Gastroesophageal sphincter (tissue), 4 donors: ENCODE results near the gene CGB1. TPM values are rescaled to one million over a fixed set of nuclear protein-coding genes. Genes with fewer than 3 reads are reported as not detected.
"Not testable (repeated sequence)": the region's sequence is repeated elsewhere in the genome, so short reads cannot be mapped to it uniquely, and the experiment has no call there.

ENCODE experiments used
- ATAC-seq: fragments of 150-250 bp; one replicate; pipeline ENCODE4 v1.9.1; 2016; ENCODE audit warnings: mild to moderate bottlenecking, moderate library complexity
- H3K27ac ChIP-seq, 4 donors: fragments of 200-600 bp; sonication (generic) in 3 of 4; 1 replicate in 3 of 4; 2 replicates in 1 of 4; pipeline ENCODE4 v1.5.1; 2016 to 2019
- H3K27me3 ChIP-seq: fragments of 200-600 bp; sonication (generic); one replicate; pipeline ENCODE4 v1.5.1; 2019
- H3K36me3 ChIP-seq, 2 donors: fragments of 200-600 bp; sonication (generic); one replicate each; pipeline ENCODE4 v1.5.1; 2019; ENCODE audit warnings: control low read depth in 1 of 2
- H3K4me1 ChIP-seq, 3 donors: fragments of 200-600 bp; sonication (generic); 1 replicate in 2 of 3; 2 replicates in 1 of 3; pipeline ENCODE4 v1.5.1; 2016 to 2019; ENCODE audit warnings: control low read depth in 2 of 3
- H3K4me3 ChIP-seq, 2 donors: fragments of 200-600 bp; sonication (generic); one replicate each; pipeline ENCODE4 v1.5.1; 2019; ENCODE audit warnings: mild to moderate bottlenecking in 1 of 2, moderate library complexity in 1 of 2
- H3K9me3 ChIP-seq, 3 donors: fragments of 200-600 bp; sonication (generic); one replicate each; pipeline ENCODE4 v1.5.1; 2017 to 2019; ENCODE audit warnings: control low read depth in 2 of 3
- EP300 ChIP-seq: sonication (generic); formaldehyde crosslinking; IDR thresholded peaks from one replicate; pipeline ENCODE4 v1.6.1; 2017; ENCODE audit warnings: antibody characterized with exemption, mild to moderate bottlenecking
- POLR2A ChIP-seq, 2 donors: fragments of 450-650 bp; IDR thresholded peaks; one replicate each; pipeline ENCODE4 v1.6.1; 2017; ENCODE audit warnings: antibody characterized with exemption in 2 of 2, mild to moderate bottlenecking in 2 of 2, moderate library complexity in 1 of 2
- POLR2AphosphoS5 ChIP-seq: sonication (generic); formaldehyde crosslinking; IDR thresholded peaks from one replicate; pipeline ENCODE4 v1.6.1; 2017; ENCODE audit warnings: antibody characterized with exemption
- WGBS, 2 donors: methylation state at CpG; one replicate each; pipeline ENCODE4 v1.1.5; 2018; ENCODE audit warnings: low coverage in 1 of 2; 5-methylcytosine and 5-hydroxymethylcytosine counted together
- total RNA-seq, 4 donors: library from RNA; depleted of rRNA; stranded (reverse); fragments of >200 nt; gene quantifications; one replicate each; pipeline ENCODE4 v1.1.0, GENCODE V29; 2016
- TF ChIP-seq, protein P1 (sequence below), 4 experiments: fragments of 200-600 bp in 2 of 4; fragments of 450-650 bp in 2 of 4; sonication (generic) in 1 of 4; IDR thresholded peaks; one replicate each; pipeline ENCODE4 v1.5.1; 2017 to 2019; ENCODE audit warnings: antibody characterized with exemption in 4 of 4, mild to moderate bottlenecking in 2 of 4, moderate library complexity in 2 of 4

CGB1 gene
- total RNA-seq, 4 donors from 2014 or later = not detected

DNA sequence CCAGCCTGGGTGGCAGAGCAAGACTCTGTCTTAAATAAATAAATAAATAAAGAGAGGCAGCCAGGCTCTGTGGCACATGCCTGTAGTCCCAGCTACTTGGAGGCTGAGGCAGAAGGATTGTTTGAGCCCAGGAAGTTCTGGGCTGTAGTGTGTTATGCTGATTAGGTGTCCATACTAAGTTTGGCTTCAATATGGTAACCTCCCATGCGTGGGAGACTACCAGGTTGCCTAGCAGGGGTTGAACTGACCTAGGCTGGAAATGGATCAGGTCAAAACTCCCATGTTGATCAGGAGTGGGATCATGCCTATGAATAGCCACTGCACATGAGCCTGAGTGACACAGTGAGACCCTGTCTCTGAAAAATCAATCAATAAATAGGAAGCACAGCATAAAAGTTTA, 44.6 kb upstream of the CGB1 start:
- 83% methylated on average over 1 of the region's 1 CpG; no CpG with 5 or more reads in 1 of the 2 donors for WGBS, 2 donors
- no peak for TF ChIP-seq EP300
- no peak for TF ChIP-seq POLR2A (IDR thresholded peaks at IDR 0.05)
- TF ChIP-seq POLR2AphosphoS5 = no peak
- TF ChIP-seq, protein P1, sequence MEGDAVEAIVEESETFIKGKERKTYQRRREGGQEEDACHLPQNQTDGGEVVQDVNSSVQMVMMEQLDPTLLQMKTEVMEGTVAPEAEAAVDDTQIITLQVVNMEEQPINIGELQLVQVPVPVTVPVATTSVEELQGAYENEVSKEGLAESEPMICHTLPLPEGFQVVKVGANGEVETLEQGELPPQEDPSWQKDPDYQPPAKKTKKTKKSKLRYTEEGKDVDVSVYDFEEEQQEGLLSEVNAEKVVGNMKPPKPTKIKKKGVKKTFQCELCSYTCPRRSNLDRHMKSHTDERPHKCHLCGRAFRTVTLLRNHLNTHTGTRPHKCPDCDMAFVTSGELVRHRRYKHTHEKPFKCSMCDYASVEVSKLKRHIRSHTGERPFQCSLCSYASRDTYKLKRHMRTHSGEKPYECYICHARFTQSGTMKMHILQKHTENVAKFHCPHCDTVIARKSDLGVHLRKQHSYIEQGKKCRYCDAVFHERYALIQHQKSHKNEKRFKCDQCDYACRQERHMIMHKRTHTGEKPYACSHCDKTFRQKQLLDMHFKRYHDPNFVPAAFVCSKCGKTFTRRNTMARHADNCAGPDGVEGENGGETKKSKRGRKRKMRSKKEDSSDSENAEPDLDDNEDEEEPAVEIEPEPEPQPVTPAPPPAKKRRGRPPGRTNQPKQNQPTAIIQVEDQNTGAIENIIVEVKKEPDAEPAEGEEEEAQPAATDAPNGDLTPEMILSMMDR (IDR thresholded peaks at IDR 0.05) = no peak
- no peaks in the 10 kb centered on the region for H3K36me3 ChIP-seq

DNA sequence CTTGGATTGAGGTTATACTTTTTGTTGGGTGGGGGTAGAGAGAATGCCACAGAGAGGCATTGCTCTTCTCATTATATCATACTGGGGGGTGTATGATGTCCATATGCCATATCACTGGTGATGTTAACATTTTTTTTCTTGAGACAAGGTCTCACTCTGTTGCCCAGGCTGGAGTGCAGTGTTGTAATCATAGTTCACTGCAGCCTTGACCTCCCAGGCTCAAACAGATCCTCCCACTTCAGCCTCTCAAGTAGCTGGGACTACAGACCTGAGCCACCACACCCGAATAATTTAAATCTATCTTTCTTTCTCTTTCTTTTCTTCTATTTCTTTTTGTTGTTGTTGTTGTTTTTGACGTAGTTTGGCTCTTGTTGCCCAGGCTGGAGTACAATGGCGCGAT, 43.7 kb upstream of the CGB1 start:
- WGBS, 2 donors = 89 to 94% methylated on average over 4 of the region's 4 CpGs
- Histone ChIP-seq H3K27ac (no peak overlapping the region), H3K27me3 (no peaks in the 10 kb centered on the region), H3K4me1 (peaks cover 0 to 7% (median 0%) of the 10 kb centered on the region in 3 donors), H3K4me3 (no peak overlapping the region), H3K9me3 (no peaks in the 10 kb centered on the region), H3K36me3 (no peaks in the 10 kb centered on the region)
- ATAC-seq = no peak
- no peak for TF ChIP-seq EP300
- no peak for TF ChIP-seq POLR2AphosphoS5
- TF ChIP-seq, protein P1 (IDR thresholded peaks at IDR 0.05) = no peak
- TF ChIP-seq POLR2A (IDR thresholded peaks at IDR 0.05) = no peak

More for the DNA sequence above, 44.6 kb upstream of the CGB1 start:
- H3K4me3 ChIP-seq = no peak overlapping the region
- ATAC-seq = no peak
- no peaks in the 10 kb centered on the region for H3K9me3 ChIP-seq
- H3K27me3 ChIP-seq = no peaks in the 10 kb centered on the region
- H3K27ac ChIP-seq = no peak overlapping the region
- peaks cover under 1 to 12% (median 3%) of the 10 kb centered on the region in 3 donors for H3K4me1 ChIP-seq

DNA sequence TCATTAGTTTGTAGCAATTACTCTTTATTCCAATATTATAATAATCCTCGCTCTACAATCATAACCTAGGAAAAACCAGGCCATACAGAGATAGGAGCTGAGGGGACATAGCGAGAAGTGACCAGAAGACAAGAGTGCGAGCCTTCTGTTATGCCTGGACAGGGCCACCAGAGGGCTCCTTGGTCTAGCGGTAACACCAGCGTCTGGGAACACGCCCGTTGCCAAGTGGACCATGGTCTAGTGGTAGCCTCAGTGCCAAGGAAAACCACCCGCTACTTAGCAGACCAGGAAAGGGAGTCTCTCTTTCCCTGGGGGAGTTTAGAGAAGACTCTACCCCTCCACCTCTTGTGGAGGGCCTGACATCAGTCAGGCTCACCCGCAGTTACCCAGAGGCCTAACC, 38.2 kb upstream of the CGB1 start:
- not testable (repeated sequence) for ATAC-seq, H3K9me3 ChIP-seq, H3K27ac ChIP-seq, H3K4me3 ChIP-seq, H3K36me3 ChIP-seq
- TF ChIP-seq, protein P1 (IDR thresholded peaks at IDR 0.05) = peak in 3 of 4 experiments; percentile 74 to 80 (median 77)
- Histone ChIP-seq H3K27me3 (peaks cover 48% of the 10 kb centered on the region), H3K4me1 (peaks cover 0 to 12% (median 4%) of the 10 kb centered on the region in 3 donors)
- WGBS, 2 donors = 14% methylated on average over 9 of the region's 9 CpGs; no CpG with 5 or more reads in 1 of the 2 donors

DNA sequence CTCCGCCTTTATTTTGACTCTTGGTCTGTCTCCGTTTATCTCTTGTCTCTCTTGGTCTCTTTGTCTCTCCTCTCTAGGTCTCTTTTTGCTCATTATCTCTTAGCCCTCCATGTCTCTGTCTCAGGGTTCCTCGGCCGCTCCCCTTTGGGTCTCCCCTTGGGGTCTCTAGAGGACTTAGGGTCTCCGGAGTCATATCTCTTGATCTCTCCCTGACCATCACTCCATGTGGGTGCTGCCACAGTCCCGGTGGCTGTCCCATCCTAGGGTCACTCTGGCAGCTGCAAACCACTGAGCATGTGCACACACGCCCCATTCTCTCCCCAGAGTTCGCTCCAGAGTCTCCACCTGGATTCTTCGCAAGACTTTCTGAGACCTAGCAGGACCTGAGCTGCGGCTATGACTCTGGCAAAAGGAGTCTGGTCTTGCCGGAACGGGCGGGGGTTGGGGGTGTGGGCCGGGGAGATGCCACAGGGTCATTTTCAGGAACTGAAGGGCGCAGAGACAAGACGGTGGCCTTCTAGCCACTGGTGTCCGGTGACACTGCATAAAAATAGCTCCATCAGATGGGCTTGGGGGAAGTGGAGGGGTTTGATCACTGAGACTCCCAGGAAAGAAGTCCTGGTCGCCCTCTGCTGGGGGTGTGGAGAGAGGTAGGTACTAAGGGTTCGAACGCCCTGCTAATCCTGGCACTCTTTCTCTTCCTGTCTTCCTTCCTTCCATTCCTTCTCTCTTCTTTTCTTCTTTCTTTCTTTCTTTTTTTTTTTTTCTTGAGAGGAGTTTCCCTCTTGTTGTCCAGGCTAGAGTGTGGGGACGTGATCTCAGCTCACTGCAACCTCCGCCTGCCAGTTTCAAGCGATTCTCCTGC, 37.1 kb upstream of the CGB1 start:
- ATAC-seq = no peak
- H3K27ac ChIP-seq = no peak overlapping the region
- H3K4me3 ChIP-seq = no peak overlapping the region
- 32 to 55% methylated on average over 10 to 13 of the region's 23 CpGs for WGBS, 2 donors
- peaks cover 0 to 12% (median 4%) of the 10 kb centered on the region in 3 donors for H3K4me1 ChIP-seq
- H3K27me3 ChIP-seq = peaks cover 60% of the 10 kb centered on the region
- no peaks in the 10 kb centered on the region for H3K36me3 ChIP-seq
- H3K9me3 ChIP-seq = no peaks in the 10 kb centered on the region
- TF ChIP-seq EP300 (no peak), POLR2A (IDR thresholded peaks at IDR 0.05) (no peak), POLR2AphosphoS5 (no peak)
- TF ChIP-seq, protein P1 (IDR thresholded peaks at IDR 0.05) = no peak
